Testis (tissue), 2 donors: Measurements from ENCODE around the gene TLX1.

ENCODE experiments used
- CTCF ChIP-seq, 3 experiments: fragments of 450-650 bp in 2 of 3; fragments of 200-600 bp in 1 of 3; sonication (generic) in 1 of 3; IDR thresholded peaks; one replicate each; pipeline ENCODE4 v1.5.1; 2016 to 2019; ENCODE audit warnings: antibody characterized with exemption in 3 of 3, mild to moderate bottlenecking in 2 of 3, moderate library complexity in 1 of 3
- POLR2A ChIP-seq: fragments of 450-650 bp; IDR thresholded peaks from one replicate; pipeline ENCODE4 v1.6.1; 2017; ENCODE audit warnings: antibody characterized with exemption, mild to moderate bottlenecking, moderate library complexity

- TF ChIP-seq CTCF (IDR thresholded peaks at IDR 0.05) = no peak
- TF ChIP-seq POLR2A = no peak
These were observed 16.5 kb upstream of the TLX1 start for GRCh38 chr10:101114646-101115045.
